CD4-positive, alpha-beta T cell (primary cell): ENCODE results near the gene CCDC182. TPM values are rescaled to one million over a fixed set of nuclear protein-coding genes. Genes with fewer than 3 reads are reported as not detected.

Experiments
- ATAC-seq: fragments of 200-7000 bp; cut with Tn5 transposase; one replicate; pipeline ENCODE4 v1.10.0; 2022; ENCODE audit warnings: mild to moderate bottlenecking; ENCODE audit not compliant: poor library complexity
- CTCF ChIA-PET: fragments of 350-600 bp; sonication (Branson Sonifier 250); formaldehyde crosslinking; loops from one replicate; lab custom pipeline; 2021; ENCODE audit warnings: antibody characterized with exemption, inconsistent platforms; lab: Charles Lee
- POLR2A ChIA-PET: fragments of 350-600 bp; sonication (Branson Sonifier 250); formaldehyde crosslinking; loops from one replicate; lab custom pipeline; 2021; ENCODE audit warnings: antibody characterized with exemption, inconsistent platforms; lab: Charles Lee
- DNase-seq, 14 experiments: peaks; one replicate each; pipeline ENCODE4 v3.0.0-alpha.2; 2013 to 2020; ENCODE audit warnings: mixed read lengths in 2 of 14
- H3K27ac ChIP-seq, 2 donors: one replicate each; pipeline versions ENCODE4 v1.5.1 to v1.7.0; 2013; ENCODE audit warnings: low read length in 2 of 2, low read depth in 1 of 2, mild to moderate bottlenecking in 1 of 2
- H3K27me3 ChIP-seq, 2 experiments: 1 replicate in 1 of 2; 2 replicates in 1 of 2; pipeline versions ENCODE4 v1.6.1 to v1.7.0; 2013; ENCODE audit warnings: low read length in 2 of 2, control low read depth in 1 of 2, mild to moderate bottlenecking in 1 of 2, moderate library complexity in 1 of 2; ENCODE audit not compliant: insufficient read depth in 2 of 2, control insufficient read depth in 1 of 2
- H3K36me3 ChIP-seq: one replicate; pipeline ENCODE4 v1.6.1; 2013; ENCODE audit warnings: low read length, control low read depth; ENCODE audit not compliant: insufficient read depth
- H3K4me1 ChIP-seq: one replicate; pipeline ENCODE4 v1.6.1; 2013; ENCODE audit warnings: low read length, control low read depth; ENCODE audit not compliant: insufficient read depth
- H3K4me3 ChIP-seq: one replicate; pipeline ENCODE4 v1.5.1; 2013; ENCODE audit warnings: mild to moderate bottlenecking, low read length, moderate library complexity
- H3K9me3 ChIP-seq, 2 experiments: 1 replicate in 1 of 2; 2 replicates in 1 of 2; pipeline versions ENCODE4 v1.6.1 to v1.7.0; 2013; ENCODE audit warnings: low read length in 2 of 2, mild to moderate bottlenecking in 2 of 2, control low read depth in 1 of 2, moderate library complexity in 1 of 2; ENCODE audit not compliant: control insufficient read depth in 1 of 2, insufficient read depth in 1 of 2
- H3K27ac Mint-ChIP-seq: one replicate; pipeline ENCODE4 v1.8.0; 2020; ENCODE audit warnings: mixed read lengths
- H3K27me3 Mint-ChIP-seq: one replicate; pipeline ENCODE4 v1.8.0; 2021; ENCODE audit warnings: mixed read lengths
- H3K36me3 Mint-ChIP-seq: one replicate; pipeline ENCODE4 v1.8.0; 2021; ENCODE audit warnings: low read depth, mixed read lengths
- H3K4me1 Mint-ChIP-seq: one replicate; pipeline ENCODE4 v1.8.0; 2021; ENCODE audit warnings: low read depth, mixed read lengths
- H3K4me3 Mint-ChIP-seq: one replicate; pipeline ENCODE4 v1.8.0; 2020; ENCODE audit warnings: mild to moderate bottlenecking, mixed read lengths
- H3K9me3 Mint-ChIP-seq: one replicate; pipeline ENCODE4 v1.8.0; 2020; ENCODE audit warnings: mixed read lengths
- CTCF ChIP-seq: fragments of 200-600 bp; IDR thresholded peaks from one replicate; pipeline ENCODE4 v1.8.0; 2022; ENCODE audit warnings: antibody characterized with exemption, mild to moderate bottlenecking
- intact Hi-C, 2 experiments: fragments of 100-400 bp; cut with DNase I in 1 of 2; cut with micrococcal nuclease in 1 of 2; formaldehyde crosslinking; loops; one replicate each; pipeline versions ENCODE4 v1.15.1 to v1.9.0; 2023 to 2025; cut with DNase I, micrococcal nuclease
- total RNA-seq, 174 experiments: library from RNA in 2 of 174; stranded (reverse) in 2 of 174; gene quantifications; one replicate each; pipeline ENCODE4 v1.2.3 and lab custom pipeline; 2021 to 2026

The CCDC182 gene
- total RNA-seq, 2 experiments from 2014 or later: not detected

- intact Hi-C loops: no loop called here
- no peak overlapping the region for H3K27ac Mint-ChIP-seq
- ChIA-PET POLR2A (no interaction called here), CTCF (no interaction called here)
- no peaks in the 10 kb centered on the region for H3K9me3 Mint-ChIP-seq
- H3K4me1 Mint-ChIP-seq: no peaks in the 10 kb centered on the region
- no peak for DNase-seq
- H3K36me3 Mint-ChIP-seq: no peaks in the 10 kb centered on the region
- no peaks in the 10 kb centered on the region for H3K9me3 ChIP-seq
- H3K27me3 ChIP-seq: peaks cover 15 to 25% of the 10 kb centered on the region in 2 experiments
- H3K4me3 Mint-ChIP-seq: no peak overlapping the region
- no peak for ATAC-seq
- no peaks in the 10 kb centered on the region for H3K4me1 ChIP-seq
- no peaks in the 10 kb centered on the region for H3K36me3 ChIP-seq
- peaks cover 41% of the 10 kb centered on the region for H3K27me3 Mint-ChIP-seq
- no peak overlapping the region for H3K4me3 ChIP-seq
- H3K27ac ChIP-seq: no peak overlapping the region
- no peak for TF ChIP-seq CTCF
These were observed 30.4 kb downstream of the CCDC182 start for GRCh38 chr17:57714665-57715180.

- POLR2A ChIA-PET: no interaction called here
- Mint-ChIP-seq H3K9me3 (no peaks in the 10 kb centered on the region), H3K4me3 (no peak overlapping the region), H3K4me1 (no peaks in the 10 kb centered on the region), H3K36me3 (no peaks in the 10 kb centered on the region), H3K27ac (no peak overlapping the region), H3K27me3 (peaks cover 41% of the 10 kb centered on the region)
- DNase-seq: no peak
- intact Hi-C loops: no loop called here
- H3K27ac ChIP-seq: no peak overlapping the region
- ATAC-seq: no peak
- no peaks in the 10 kb centered on the region for H3K36me3 ChIP-seq
- no peak overlapping the region for H3K4me3 ChIP-seq
- H3K9me3 ChIP-seq: no peaks in the 10 kb centered on the region
- H3K27me3 ChIP-seq: peaks cover 15 to 25% of the 10 kb centered on the region in 2 experiments
- TF ChIP-seq CTCF: no peak
- no peaks in the 10 kb centered on the region for H3K4me1 ChIP-seq
- CTCF ChIA-PET: no interaction called here
These were observed 32.0 kb downstream of the CCDC182 start for GRCh38 chr17:57713140-57713539.

- Histone ChIP-seq H3K9me3 (no peaks in the 10 kb centered on the region), H3K27ac (no peak overlapping the region), H3K36me3 (no peaks in the 10 kb centered on the region), H3K27me3 (peaks cover 0 to 3% of the 10 kb centered on the region in 2 experiments), H3K4me1 (no peaks in the 10 kb centered on the region), H3K4me3 (no peak overlapping the region)
- DNase-seq (no peak), ATAC-seq (no peak)
- H3K4me3 Mint-ChIP-seq: no peak overlapping the region
- POLR2A ChIA-PET: no interaction called here
- no peak for TF ChIP-seq CTCF
- H3K27ac Mint-ChIP-seq: no peak overlapping the region
- no peaks in the 10 kb centered on the region for H3K4me1 Mint-ChIP-seq
- no peaks in the 10 kb centered on the region for H3K36me3 Mint-ChIP-seq
- H3K27me3 Mint-ChIP-seq: peaks cover 10% of the 10 kb centered on the region
- CTCF ChIA-PET: no interaction called here
- intact Hi-C loops: no loop called here
- no peaks in the 10 kb centered on the region for H3K9me3 Mint-ChIP-seq
These were observed 36.7 kb downstream of the CCDC182 start for GRCh38 chr17:57708410-57708809.
